Stimulated activated CD8-positive, alpha-beta memory T cell treated with anti-CD3 and anti-CD28 coated beads, Interleukin-12 subunit alpha, Interleukin-12 subunit beta, amount 100 ng/mL, for 24 hours (primary cell): ENCODE measurements around the gene PRDM11.
"Not testable (repeated sequence)": the region's sequence is repeated elsewhere in the genome, so short reads cannot be mapped to it uniquely, and the experiment has no call there.

Source experiments
- DNase-seq: peaks from one replicate; pipeline ENCODE4 v3.0.0-alpha.2; 2020; ENCODE audit errors: extremely low read depth

Gene PRDM11

GRCh38 chr11:45146072-45147016 lies at the start of gene PRDM11:
PRDM11 (plus strand) TSS chr11:45146639; CDS start chr11:45181767, 35,128 bp downstream.
- no peak for DNase-seq

GRCh38 chr11:45097721-45098493 lies 48.5 kb upstream of the PRDM11 start:
- no peak for DNase-seq

- no peak for DNase-seq
Measured at GRCh38 chr11:45098929-45099328, 47.5 kb upstream of the PRDM11 start.

- DNase-seq: no peak
Measured at GRCh38 chr11:45100339-45100738, 46.1 kb upstream of the PRDM11 start.

GRCh38 chr11:45102361-45102809 lies 44.1 kb upstream of the PRDM11 start:
- no peak for DNase-seq

GRCh38 chr11:45102810-45103621 lies 43.4 kb upstream of the PRDM11 start:
- no peak for DNase-seq

- DNase-seq: no peak
Measured at GRCh38 chr11:45104006-45104789, 42.2 kb upstream of the PRDM11 start.

GRCh38 chr11:45104790-45105084 lies 41.7 kb upstream of the PRDM11 start:
- no peak for DNase-seq

GRCh38 chr11:45105233-45105983 lies 41.0 kb upstream of the PRDM11 start:
- no peak for DNase-seq

- no peak for DNase-seq
Measured at GRCh38 chr11:45105984-45106375, 40.5 kb upstream of the PRDM11 start.

- DNase-seq: no peak
Measured at GRCh38 chr11:45106440-45106839, 40.0 kb upstream of the PRDM11 start.

- DNase-seq: no peak
Measured at GRCh38 chr11:45107029-45107428, 39.4 kb upstream of the PRDM11 start.

GRCh38 chr11:45108070-45109064 lies 38.1 kb upstream of the PRDM11 start:
- no peak for DNase-seq

- DNase-seq: no peak
Measured at GRCh38 chr11:45109400-45109799, 37.0 kb upstream of the PRDM11 start.

GRCh38 chr11:45110562-45110961 lies 35.9 kb upstream of the PRDM11 start:
- DNase-seq: no peak

GRCh38 chr11:45113807-45114206 lies 32.6 kb upstream of the PRDM11 start:
- no peak for DNase-seq

GRCh38 chr11:45127836-45128235 lies 18.6 kb upstream of the PRDM11 start:
- DNase-seq: not testable (repeated sequence)

- DNase-seq: no peak
Measured at GRCh38 chr11:45133878-45134277, 12.6 kb upstream of the PRDM11 start.

GRCh38 chr11:45141171-45141570 lies 5.3 kb upstream of the PRDM11 start:
- no peak for DNase-seq
